HL-60/S4 treated with retinoic acid at 250 ng/mL for 4 days and 3 days (cell line): ENCODE measurements around the gene RFPL2.
"Not testable (repeated sequence)": the region's sequence is repeated elsewhere in the genome, so short reads cannot be mapped to it uniquely, and the experiment has no call there.

Experiments
- in situ Hi-C: fragments of 300-500 bp; cut with MboI; formaldehyde crosslinking; loops from 2 replicates; pipeline ENCODE4 v1.7.0; 2022; ENCODE audit warnings: low sequenced_read_pairs

Gene RFPL2

GRCh38 chr22:32206774-32207758 is 2.2 kb upstream of the RFPL2 start:
- in situ Hi-C loops: no loop called here

- in situ Hi-C loops: no loop called here
Observed at GRCh38 chr22:32205974-32206773, 1.3 kb upstream of the RFPL2 start.

- in situ Hi-C loops: no loop called here
Observed at GRCh38 chr22:32204040-32204855, 625 bp downstream of the RFPL2 start.

- in situ Hi-C loops: no loop called here
Observed at GRCh38 chr22:32203181-32204039, 1.5 kb downstream of the RFPL2 start.

GRCh38 chr22:32202539-32203180 is 2.2 kb downstream of the RFPL2 start:
- in situ Hi-C loops: no loop called here

GRCh38 chr22:32202161-32202538 is 2.7 kb downstream of the RFPL2 start:
- in situ Hi-C loops: no loop called here

- in situ Hi-C loops: no loop called here
Observed at GRCh38 chr22:32200752-32201151, 4.1 kb downstream of the RFPL2 start.

GRCh38 chr22:32199961-32200360 is 4.9 kb downstream of the RFPL2 start:
- in situ Hi-C loops: no loop called here

- in situ Hi-C loops: no loop called here
Observed at GRCh38 chr22:32199341-32199740, 5.5 kb downstream of the RFPL2 start.

GRCh38 chr22:32197553-32198226 is 7.2 kb downstream of the RFPL2 start:
- in situ Hi-C loops: not testable (repeated sequence)

- in situ Hi-C loops: not testable (repeated sequence)
Observed at GRCh38 chr22:32195900-32196299, 9.0 kb downstream of the RFPL2 start.

- in situ Hi-C loops: not testable (repeated sequence)
Observed at GRCh38 chr22:32193346-32193745, 11.5 kb downstream of the RFPL2 start.

GRCh38 chr22:32191021-32191420 is 13.9 kb downstream of the RFPL2 start:
- in situ Hi-C loops: not testable (repeated sequence)

GRCh38 chr22:32185821-32186220 is 19.1 kb downstream of the RFPL2 start:
- in situ Hi-C loops: no loop called here

GRCh38 chr22:32183625-32184024 is 21.2 kb downstream of the RFPL2 start:
- in situ Hi-C loops: no loop called here

- in situ Hi-C loops: no loop called here
Observed at GRCh38 chr22:32181043-32181442, 23.8 kb downstream of the RFPL2 start.

- in situ Hi-C loops: no loop called here
Observed at GRCh38 chr22:32177221-32177765, 27.6 kb downstream of the RFPL2 start.
